Skin epidermis (tissue), 12 donors: ENCODE measurements around the gene PCSK4.

Experiments
- H3K27ac ChIP-seq, 21 experiments: fragments of 200-600 bp; sonication (generic) in 11 of 21; one replicate each; pipeline ENCODE4 v1.5.0; 2020; ENCODE audit warnings: mild to moderate bottlenecking in 3 of 21, inconsistent platforms in 2 of 21, moderate library complexity in 2 of 21
- H3K4me3 ChIP-seq, 7 experiments: fragments of 200-600 bp; sonication (generic) in 2 of 7; one replicate each; pipeline ENCODE4 v1.5.0; 2020; ENCODE audit warnings: inconsistent platforms in 2 of 7, mild to moderate bottlenecking in 2 of 7, moderate library complexity in 1 of 7

PCSK4 gene

DNA sequence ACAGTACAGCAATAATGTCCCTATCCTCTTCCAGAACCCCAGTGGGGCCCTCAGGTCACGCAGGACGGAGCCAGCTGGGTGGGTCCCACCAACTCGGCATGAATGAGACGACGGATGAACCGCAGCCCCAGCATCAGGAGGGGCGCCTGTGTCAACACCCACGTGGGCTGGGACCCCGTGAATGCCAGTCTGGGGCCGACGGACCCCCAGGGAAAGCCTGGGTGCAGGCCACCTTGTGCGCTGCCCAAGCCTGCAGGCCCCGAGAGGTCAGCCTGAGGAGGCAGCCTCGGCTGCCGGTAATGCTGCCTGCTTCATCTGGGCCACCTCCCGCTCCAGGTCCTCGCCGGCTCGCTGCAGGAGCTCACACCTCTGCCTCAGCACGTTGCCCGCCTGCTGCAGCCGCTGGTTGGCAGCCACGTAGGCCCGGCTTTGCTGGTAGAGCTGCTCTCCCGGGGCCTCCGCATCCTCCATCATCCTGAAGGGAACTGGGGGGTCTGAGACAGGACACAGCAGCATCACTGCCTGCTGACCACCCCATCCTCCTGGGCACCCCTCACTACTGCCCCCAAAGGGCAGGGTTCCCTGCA is 15.3 kb downstream of the PCSK4 start:
- no peak overlapping the region for H3K27ac ChIP-seq

DNA sequence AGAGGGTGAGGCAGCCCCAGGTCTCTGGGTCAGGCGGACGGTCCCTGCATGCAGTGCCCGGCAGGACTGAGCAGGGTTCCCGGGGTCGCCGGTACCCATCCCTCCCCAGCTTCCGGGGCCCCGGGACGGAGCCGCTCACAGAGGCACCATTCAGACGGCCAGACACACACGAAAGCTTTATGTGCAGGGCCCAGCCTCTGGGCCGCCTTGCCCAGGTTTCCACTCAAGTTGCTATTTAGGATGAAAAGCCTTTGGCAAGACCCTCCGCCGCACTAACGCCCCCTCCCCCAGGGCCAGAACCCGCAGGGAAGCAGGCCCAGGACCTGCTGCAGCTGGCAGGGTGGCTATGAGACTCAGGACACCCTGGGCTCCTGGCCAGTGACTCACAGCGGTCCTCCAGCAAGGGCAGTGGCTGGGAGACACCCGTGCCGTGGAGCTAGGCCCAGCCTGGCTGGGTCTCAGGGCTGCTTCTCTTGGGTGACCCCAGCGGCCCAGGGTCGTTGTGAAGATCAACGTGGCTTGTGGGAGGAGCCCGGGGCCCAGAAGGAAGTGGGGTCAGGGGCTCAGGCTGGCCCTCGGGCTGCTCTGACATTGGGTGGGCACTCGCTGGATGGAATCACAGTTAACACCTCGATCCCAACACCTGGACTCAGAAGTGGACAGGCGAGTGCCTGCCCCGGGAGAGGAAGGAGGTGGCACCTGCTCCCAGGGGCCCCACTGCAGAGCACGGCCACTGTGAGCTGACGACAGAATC is 16.0 kb downstream of the PCSK4 start:
- Histone ChIP-seq H3K4me3 (no peak overlapping the region), H3K27ac (no peak overlapping the region)

More for the DNA sequence above, 15.3 kb downstream of the PCSK4 start:
- no peak overlapping the region for H3K4me3 ChIP-seq

DNA sequence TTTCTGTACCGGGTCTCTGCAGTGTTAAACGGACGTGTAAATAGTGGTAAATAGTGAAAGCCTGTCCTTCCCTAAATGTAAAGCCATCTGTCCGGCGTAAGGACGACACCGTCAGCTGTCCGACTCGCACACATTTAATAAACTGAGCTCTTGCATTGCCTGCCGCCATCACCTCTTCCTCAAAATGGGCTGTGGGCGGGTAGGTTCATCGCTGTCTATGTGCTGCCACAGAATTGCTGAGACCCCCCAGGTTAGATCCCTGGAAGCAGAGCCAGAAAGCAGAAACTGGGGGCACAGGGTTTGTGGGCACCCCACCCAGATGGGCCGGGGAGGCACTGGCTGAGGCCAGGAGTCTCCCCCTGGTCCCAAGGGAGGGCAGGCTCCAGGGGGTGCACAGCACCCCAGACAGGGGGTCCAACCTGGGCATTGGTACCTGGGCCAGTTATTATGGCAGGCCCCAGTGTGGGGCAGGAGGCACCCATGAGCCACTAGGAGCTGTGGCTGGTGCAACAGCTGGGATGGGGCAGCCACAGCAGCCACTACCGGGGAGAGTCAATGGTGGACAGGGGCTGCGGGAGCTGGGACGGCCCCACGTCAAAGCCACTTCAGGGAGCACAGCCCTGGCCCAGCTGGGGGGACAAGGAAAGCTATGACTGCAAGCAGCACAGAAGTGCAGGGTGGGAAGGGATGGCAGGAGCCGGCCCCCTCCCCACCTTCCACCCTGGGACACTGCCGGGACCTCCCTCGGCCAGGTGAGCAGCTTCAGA is 16.9 kb downstream of the PCSK4 start:
- H3K27ac ChIP-seq = no peak overlapping the region
- no peak overlapping the region for H3K4me3 ChIP-seq

DNA sequence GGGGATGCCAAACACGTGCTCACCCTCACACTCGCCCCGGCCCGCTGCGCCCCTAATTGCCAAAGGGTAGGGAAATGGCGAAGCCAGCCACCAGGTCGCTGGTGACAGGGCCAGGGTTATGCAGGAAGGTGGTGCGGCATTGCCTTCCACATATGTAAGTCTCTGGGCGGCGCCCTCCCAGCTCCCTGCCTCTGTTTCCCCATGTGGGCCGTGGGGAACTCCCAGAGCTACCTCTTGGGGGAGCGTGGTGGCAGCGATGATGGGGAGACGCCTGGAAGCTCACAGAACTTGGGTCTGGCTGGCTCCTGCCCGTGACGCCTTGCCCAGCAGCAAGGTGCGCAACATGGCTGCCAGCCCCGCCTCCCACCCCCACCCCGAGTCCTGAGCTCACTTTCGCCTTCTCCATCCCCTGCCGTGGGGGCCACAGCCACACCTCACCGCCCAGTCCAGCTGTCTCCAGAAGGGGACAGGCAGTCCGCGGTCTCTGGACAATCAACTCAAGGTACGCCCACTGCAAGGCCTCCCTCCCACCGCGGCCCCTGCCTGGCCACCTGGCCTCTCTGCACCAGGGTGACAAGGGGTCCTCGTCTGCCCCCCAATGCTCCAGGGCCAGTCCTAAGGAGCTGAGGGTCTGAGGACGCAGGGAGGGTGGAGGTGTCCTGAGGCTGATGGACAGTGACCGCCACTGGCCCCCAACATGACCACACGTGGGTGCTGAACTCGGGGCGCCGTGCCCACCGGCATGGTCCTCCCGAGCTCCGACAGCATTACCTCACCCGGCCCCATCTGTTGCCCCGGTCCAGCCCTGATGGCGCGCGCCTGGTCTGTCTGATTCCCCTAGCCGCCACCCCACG is 17.7 kb downstream of the PCSK4 start:
- no peak overlapping the region for H3K4me3 ChIP-seq

DNA sequence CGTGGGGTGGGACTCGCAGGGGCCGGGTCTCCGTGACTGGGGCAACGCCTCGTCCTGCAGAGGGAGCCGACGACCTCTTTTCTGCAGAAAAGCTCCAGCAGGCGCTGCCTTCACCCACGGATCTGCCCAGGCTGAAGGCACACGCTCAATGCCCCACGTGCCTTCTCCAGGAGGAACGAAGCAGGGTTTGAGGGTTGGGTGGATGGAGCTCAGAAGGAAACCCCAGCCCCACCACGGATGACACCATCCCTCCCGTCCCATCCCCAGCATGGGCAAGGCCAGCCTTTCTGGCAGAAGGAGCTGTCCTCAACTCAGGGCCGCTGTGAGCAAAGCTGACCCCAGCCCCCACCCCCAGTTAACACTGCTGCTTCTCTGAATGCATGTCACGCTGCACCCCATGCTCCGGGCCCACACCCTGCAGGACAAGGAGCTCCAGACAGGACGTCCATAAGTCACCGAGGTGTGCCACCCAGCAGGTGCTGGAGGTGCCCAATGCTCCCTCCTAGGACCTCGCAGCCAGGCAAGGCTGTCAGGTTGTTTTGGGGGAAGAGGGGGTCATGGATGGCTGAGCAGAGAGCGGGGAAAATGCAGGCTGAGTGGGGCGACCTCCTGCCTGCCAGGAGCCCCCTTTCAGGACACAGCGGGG is 18.5 kb downstream of the PCSK4 start:
- Histone ChIP-seq H3K4me3 (peak overlapping the region in 1 of 7 experiments; percentile 41), H3K27ac (no peak overlapping the region)

More for the DNA sequence above, 17.7 kb downstream of the PCSK4 start:
- H3K27ac ChIP-seq = no peak overlapping the region

DNA sequence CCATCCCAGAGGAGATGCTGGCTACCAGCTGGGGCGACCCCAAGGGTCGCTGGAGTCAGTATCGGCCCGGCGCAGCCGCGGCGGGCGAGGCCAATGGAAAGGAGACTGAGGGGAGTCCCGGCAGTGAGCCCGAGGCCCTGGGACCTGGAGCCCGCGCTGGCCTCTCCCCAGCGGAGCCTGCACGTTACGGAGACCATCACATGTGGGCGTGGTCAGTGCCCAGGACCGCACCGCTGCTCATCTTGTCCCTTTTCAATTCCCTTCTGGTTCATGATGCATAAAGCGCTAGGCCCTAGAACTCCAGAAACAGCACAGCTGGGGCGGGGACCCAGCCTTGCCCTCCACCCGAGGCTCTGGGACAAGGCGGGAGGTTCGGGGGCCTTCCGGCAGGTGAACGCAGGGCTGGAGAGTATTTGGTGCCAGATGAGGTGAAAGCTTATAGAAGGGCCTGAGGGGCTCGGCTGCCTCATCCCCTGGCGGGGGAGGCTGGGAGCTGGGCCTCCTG is 19.1 kb downstream of the PCSK4 start:
- Histone ChIP-seq H3K27ac (no peak overlapping the region), H3K4me3 (peak overlapping the region; percentile 15 to 42 (median 27))

DNA sequence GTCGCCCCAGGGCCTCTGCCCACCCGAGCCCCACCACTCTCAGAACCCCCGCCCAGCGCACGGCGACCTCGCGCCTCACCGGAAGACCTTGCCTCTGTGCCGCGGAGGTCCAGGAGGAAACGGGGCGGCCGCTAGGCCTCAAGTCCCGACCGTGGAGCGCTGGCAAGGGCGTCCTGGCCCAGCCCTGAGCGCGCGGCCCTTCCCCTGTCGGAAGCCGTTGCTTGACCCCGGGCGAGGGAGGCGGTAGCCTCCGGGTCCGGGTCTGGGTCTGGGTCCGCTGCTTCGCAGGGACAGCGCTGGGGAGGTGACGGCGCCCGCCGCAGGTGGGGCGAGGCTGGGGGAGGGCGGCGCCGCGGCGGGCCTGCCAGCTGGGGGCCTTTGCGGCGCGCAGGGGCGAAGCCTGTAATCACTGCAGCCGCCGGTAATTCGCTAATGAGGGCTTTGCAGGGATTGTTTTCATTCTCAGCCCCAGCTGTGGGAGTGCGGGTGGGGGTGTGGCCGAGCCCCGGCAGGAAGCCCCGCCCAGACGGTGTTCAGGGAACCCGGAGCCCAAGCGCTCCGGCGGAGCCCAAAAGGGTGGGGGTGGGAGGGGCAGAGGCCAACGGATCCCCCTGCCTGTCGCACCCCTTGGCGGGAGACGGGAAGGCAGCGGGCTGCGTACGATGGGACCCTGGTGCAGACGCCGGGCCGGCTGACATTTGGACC is 19.7 kb downstream of the PCSK4 start:
- peak overlapping the region; percentile 15 to 42 (median 27) for H3K4me3 ChIP-seq
- H3K27ac ChIP-seq = peak overlapping the region in 2 of 21 experiments; percentile 12 to 18

DNA sequence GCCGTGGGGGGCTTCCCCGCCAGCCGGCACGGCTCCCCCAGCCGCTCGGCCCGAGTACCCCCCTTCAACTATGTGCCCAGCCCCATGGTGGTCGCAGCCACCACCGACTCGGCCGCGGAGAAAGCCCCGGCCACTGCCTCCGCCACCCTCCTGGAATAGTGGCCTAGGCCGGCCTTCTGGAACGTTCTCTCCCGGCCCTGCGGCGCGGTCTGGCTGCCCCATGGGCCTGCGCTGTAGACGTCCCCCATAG is 20.2 kb downstream of the PCSK4 start:
- peak overlapping the region; percentile 15 to 42 (median 27) for H3K4me3 ChIP-seq

DNA sequence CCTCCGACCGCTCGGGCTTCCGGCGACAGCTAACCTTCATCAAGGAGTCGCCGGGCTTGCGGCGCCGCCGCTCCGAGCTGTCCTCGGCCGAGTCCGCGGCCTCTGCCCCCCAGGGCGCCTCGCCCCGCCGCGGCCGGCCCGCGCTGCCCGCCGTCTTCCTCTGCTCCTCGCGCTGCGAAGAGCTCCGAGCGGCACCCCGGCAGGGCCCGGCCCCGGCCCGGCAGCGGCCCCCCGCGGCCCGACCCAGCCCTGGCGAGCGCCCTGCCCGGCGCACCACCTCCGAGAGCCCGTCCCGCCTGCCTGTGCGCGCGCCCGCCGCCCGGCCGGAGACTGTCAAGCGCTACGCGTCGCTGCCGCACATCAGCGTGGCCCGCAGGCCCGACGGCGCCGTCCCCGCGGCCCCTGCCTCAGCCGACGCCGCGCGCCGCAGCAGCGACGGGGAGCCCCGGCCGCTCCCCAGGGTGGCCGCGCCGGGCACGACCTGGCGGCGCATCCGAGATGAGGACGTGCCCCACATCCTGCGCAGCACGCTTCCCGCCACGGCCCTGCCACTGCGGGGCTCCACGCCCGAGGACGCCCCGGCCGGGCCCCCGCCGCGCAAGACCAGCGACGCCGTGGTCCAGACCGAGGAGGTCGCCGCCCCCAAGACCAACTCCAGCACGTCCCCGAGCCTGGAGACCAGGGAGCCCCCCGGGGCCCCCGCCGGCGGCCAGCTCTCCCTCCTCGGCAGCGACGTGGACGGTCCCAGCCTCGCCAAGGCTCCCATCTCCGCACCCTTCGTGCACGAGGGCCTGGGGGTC is 20.7 kb downstream of the PCSK4 start:
- peak overlapping the region; percentile 15 to 42 (median 27) for H3K4me3 ChIP-seq
- peak overlapping the region in 1 of 21 experiments; percentile 12 for H3K27ac ChIP-seq

More for the DNA sequence above, 20.2 kb downstream of the PCSK4 start:
- peak overlapping the region in 1 of 21 experiments; percentile 12 for H3K27ac ChIP-seq

DNA sequence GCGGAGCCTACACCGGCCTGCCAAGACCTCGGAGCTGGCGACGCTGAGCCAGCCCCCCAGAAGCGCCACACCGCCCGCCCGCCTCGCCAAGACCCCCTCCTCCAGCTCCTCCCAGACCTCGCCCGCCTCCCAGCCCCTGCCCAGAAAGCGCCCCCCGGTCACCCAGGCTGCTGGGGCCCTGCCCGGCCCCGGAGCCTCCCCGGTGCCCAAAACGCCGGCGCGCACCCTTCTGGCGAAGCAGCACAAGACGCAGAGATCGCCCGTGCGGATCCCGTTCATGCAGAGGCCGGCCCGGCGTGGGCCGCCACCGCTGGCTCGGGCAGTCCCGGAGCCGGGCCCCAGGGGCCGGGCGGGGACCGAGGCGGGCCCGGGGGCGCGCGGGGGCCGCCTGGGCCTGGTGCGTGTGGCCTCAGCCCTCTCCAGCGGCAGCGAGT is 21.3 kb downstream of the PCSK4 start:
- Histone ChIP-seq H3K27ac (no peak overlapping the region), H3K4me3 (peak overlapping the region in 4 of 7 experiments; percentile 0 to 42 (median 31))

DNA sequence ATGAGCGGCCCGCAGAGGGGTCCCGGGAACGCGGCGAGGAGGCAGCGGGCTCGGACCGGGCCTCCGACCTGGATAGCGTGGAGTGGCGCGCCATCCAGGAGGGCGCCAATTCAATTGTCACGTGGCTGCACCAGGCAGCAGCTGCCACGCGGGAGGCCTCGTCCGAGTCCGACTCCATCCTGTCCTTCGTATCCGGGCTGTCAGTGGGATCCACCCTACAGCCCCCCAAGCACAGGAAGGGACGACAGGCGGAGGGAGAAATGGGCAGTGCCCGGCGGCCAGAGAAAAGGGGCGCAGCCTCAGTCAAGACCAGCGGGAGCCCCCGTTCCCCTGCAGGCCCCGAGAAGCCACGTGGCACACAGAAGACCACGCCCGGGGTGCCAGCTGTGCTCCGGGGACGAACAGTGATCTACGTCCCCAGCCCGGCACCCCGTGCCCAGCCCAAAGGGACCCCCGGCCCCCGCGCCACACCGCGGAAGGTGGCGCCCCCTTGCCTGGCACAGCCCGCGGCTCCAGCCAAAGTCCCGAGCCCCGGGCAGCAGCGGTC is 21.8 kb downstream of the PCSK4 start:
- H3K27ac ChIP-seq = no peak overlapping the region
- H3K4me3 ChIP-seq = peak overlapping the region in 3 of 7 experiments; percentile 0 to 41 (median 21)

DNA sequence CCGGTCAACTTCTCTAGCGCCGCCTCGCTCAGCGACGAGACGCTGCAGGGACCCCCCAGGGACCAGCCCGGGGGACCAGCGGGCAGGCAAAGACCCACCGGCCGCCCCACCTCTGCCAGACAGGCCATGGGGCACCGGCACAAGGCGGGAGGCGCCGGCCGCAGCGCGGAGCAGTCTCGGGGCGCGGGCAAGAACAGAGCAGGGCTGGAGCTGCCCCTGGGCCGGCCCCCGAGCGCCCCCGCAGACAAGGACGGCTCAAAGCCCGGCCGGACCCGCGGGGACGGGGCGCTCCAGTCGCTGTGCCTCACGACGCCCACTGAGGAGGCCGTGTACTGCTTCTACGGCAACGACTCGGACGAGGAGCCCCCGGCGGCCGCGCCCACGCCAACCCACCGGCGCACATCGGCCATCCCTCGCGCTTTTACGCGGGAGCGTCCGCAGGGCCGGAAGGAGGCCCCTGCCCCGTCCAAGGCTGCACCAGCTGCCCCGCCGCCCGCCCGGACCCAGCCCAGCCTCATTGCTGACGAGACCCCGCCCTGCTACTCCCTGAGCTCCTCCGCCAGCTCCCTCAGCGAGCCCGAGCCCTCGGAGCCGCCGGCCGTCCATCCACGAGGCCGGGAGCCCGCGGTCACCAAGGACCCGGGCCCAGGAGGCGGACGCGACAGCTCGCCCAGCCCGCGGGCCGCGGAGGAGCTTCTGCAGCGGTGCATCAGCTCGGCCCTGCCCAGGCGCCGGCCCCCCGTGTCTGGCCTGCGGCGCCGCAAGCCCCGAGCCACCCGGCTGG is 22.5 kb downstream of the PCSK4 start:
- peak overlapping the region in 2 of 7 experiments; percentile 4 to 14 for H3K4me3 ChIP-seq

DNA sequence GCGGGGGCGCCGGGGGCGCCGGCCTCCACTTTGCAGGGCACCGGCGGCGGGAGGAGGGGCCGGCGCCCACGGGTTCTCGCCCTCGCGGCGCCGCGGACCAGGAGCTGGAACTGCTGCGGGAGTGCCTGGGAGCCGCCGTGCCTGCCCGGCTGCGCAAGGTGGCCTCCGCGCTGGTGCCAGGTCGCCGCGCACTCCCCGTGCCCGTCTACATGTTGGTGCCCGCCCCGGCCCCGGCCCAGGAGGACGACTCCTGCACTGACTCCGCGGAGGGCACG is 23.0 kb downstream of the PCSK4 start:
- Histone ChIP-seq H3K27ac (no peak overlapping the region), H3K4me3 (peak overlapping the region in 1 of 7 experiments; percentile 4)

More for the DNA sequence above, 22.5 kb downstream of the PCSK4 start:
- H3K27ac ChIP-seq = no peak overlapping the region

DNA sequence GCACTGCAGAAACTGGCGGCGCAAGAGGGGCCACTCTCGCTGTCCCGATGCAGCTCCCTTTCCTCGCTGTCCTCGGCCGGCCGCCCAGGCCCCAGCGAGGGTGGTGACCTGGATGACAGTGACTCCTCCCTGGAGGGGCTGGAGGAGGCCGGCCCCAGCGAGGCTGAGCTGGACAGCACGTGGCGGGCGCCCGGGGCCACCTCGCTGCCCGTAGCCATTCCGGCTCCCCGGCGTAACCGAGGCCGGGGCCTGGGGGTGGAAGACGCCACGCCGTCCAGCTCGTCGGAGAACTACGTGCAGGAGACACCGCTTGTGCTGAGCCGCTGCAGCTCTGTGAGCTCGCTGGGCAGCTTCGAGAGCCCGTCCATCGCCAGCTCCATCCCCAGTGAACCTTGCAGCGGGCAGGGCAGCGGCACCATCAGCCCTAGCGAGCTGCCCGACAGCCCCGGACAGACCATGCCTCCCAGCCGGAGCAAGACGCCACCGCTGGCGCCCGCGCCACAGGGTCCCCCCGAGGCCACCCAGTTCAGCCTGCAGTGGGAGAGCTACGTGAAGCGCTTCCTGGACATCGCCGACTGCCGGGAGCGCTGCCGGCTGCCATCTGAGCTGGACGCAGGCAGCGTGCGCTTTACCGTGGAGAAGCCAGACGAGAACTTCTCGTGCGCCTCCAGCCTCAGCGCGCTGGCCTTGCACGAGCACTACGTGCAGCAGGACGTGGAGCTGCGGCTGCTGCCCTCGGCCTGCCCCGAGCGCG is 23.5 kb downstream of the PCSK4 start:
- H3K4me3 ChIP-seq = peak overlapping the region in 1 of 7 experiments; percentile 4
- no peak overlapping the region for H3K27ac ChIP-seq

DNA sequence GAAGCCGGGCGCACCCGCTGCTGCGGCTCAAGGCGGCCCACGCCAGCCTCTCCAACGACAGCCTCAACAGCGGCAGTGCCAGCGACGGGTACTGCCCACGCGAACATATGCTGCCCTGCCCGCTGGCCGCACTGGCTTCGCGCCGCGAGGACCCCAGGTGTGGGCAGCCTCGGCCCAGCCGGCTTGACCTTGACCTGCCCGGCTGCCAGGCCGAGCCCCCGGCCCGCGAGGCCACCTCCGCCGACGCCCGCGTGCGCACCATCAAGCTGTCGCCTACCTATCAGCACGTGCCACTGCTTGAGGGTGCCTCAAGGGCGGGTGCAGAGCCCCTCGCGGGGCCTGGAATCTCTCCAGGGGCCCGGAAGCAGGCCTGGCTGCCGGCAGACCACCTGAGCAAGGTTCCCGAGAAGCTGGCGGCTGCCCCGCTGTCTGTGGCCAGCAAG is 24.1 kb downstream of the PCSK4 start:
- Histone ChIP-seq H3K4me3 (no peak overlapping the region), H3K27ac (no peak overlapping the region)
